Chondrocyte (in vitro differentiated cells): ENCODE measurements around the gene DGKI. TPM values are rescaled to one million over a fixed set of nuclear protein-coding genes. Genes with fewer than 3 reads are reported as not detected.

ENCODE experiments used
- DNase-seq: peaks from one replicate; pipeline ENCODE4 v3.0.0; 2021; ENCODE audit warnings: mixed read lengths, low spot score
- H3K27ac Mint-ChIP-seq: one replicate; pipeline ENCODE4 v1.8.0; 2021; ENCODE audit warnings: mild to moderate bottlenecking, moderate library complexity, mixed read lengths; ENCODE audit not compliant: unreplicated experiment
- H3K27me3 Mint-ChIP-seq: 2 replicates; pipeline ENCODE4 v1.8.0; 2021; ENCODE audit warnings: low read depth, mixed read lengths
- H3K36me3 Mint-ChIP-seq: 2 replicates; pipeline ENCODE4 v1.8.0; 2021; ENCODE audit warnings: low read depth, mixed read lengths
- H3K4me1 Mint-ChIP-seq: 2 replicates; pipeline ENCODE4 v1.8.0; 2021; ENCODE audit warnings: low read depth, mild to moderate bottlenecking, mixed read lengths
- H3K4me3 Mint-ChIP-seq: one replicate; pipeline ENCODE4 v1.8.0; 2021; ENCODE audit warnings: mild to moderate bottlenecking, moderate library complexity, mixed read lengths; ENCODE audit not compliant: unreplicated experiment
- H3K9me3 Mint-ChIP-seq: 2 replicates; pipeline ENCODE4 v1.8.0; 2021; ENCODE audit warnings: low read depth, mixed read lengths
- CTCF ChIP-seq: fragments of 200-600 bp; sonication (generic); IDR thresholded peaks from 2 replicates; pipeline ENCODE4 v1.5.0; 2021; ENCODE audit warnings: antibody characterized with exemption, mild to moderate bottlenecking, moderate library complexity
- total RNA-seq: library from RNA; stranded (reverse); gene quantifications from 3 replicates; pipeline ENCODE4 v1.2.1, GENCODE V29; 2021

Gene DGKI
- total RNA-seq, 1 donor from 2014 or later = 15.3 TPM

- peaks cover 18% of the 10 kb centered on the region for H3K36me3 Mint-ChIP-seq
- H3K27ac Mint-ChIP-seq = peak overlapping the region; percentile 93
- no peaks in the 10 kb centered on the region for H3K27me3 Mint-ChIP-seq
- peaks cover 49% of the 10 kb centered on the region for H3K4me1 Mint-ChIP-seq
- no peak overlapping the region for H3K4me3 Mint-ChIP-seq
- no peak for TF ChIP-seq CTCF
- DNase-seq = no peak
- H3K9me3 Mint-ChIP-seq = peaks cover 7% of the 10 kb centered on the region
Measured at GRCh38 chr7:137579913-137580640, 266.7 kb downstream of the DGKI start.

GRCh38 chr7:137578541-137578940, 268.2 kb downstream of the DGKI start:
- no peaks in the 10 kb centered on the region for H3K27me3 Mint-ChIP-seq
- TF ChIP-seq CTCF = no peak
- peak overlapping the region; percentile 46 for H3K27ac Mint-ChIP-seq
- DNase-seq = no peak
- peaks cover 7% of the 10 kb centered on the region for H3K9me3 Mint-ChIP-seq
- H3K36me3 Mint-ChIP-seq = peaks cover 10% of the 10 kb centered on the region
- H3K4me3 Mint-ChIP-seq = no peak overlapping the region
- H3K4me1 Mint-ChIP-seq = peaks cover 49% of the 10 kb centered on the region

GRCh38 chr7:137577184-137577583, 269.6 kb downstream of the DGKI start:
- peaks cover 43% of the 10 kb centered on the region for H3K4me1 Mint-ChIP-seq
- peaks cover 7% of the 10 kb centered on the region for H3K36me3 Mint-ChIP-seq
- peak overlapping the region; percentile 45 for H3K27ac Mint-ChIP-seq

GRCh38 chr7:137576481-137576880, 270.3 kb downstream of the DGKI start:
- H3K4me3 Mint-ChIP-seq = no peak overlapping the region
- H3K9me3 Mint-ChIP-seq = peaks cover 7% of the 10 kb centered on the region
- H3K4me1 Mint-ChIP-seq = peaks cover 43% of the 10 kb centered on the region
- H3K36me3 Mint-ChIP-seq = peaks cover 5% of the 10 kb centered on the region
- no peak for DNase-seq
- peak overlapping the region; percentile 11 for H3K27ac Mint-ChIP-seq
- TF ChIP-seq CTCF = no peak
- no peaks in the 10 kb centered on the region for H3K27me3 Mint-ChIP-seq

More at GRCh38 chr7:137577184-137577583, 269.6 kb downstream of the DGKI start:
- no peak for TF ChIP-seq CTCF
- no peaks in the 10 kb centered on the region for H3K27me3 Mint-ChIP-seq
- DNase-seq = no peak
- no peak overlapping the region for H3K4me3 Mint-ChIP-seq
- peaks cover 7% of the 10 kb centered on the region for H3K9me3 Mint-ChIP-seq

GRCh38 chr7:137574812-137575211, 272.0 kb downstream of the DGKI start:
- Mint-ChIP-seq H3K36me3 (peaks cover 5% of the 10 kb centered on the region), H3K9me3 (peaks cover 4% of the 10 kb centered on the region), H3K27me3 (no peaks in the 10 kb centered on the region), H3K4me3 (no peak overlapping the region), H3K27ac (no peak overlapping the region), H3K4me1 (peaks cover 29% of the 10 kb centered on the region)
- no peak for DNase-seq
- no peak for TF ChIP-seq CTCF
